GM12878 (cell line): ENCODE results near the gene AP2A2. TPM values are rescaled to one million over a fixed set of nuclear protein-coding genes. Genes with fewer than 3 reads are reported as not detected.

Experiments
- ATAC-seq: fragments of 200-7000 bp; cut with Tn5 transposase; 3 replicates; pipeline ENCODE4 v1.9.1; 2020; ENCODE audit warnings: mild to moderate bottlenecking, moderate library complexity
- BruUV-seq: library from RNA; stranded (reverse); fragments of 400-500 nt; replicated peaks from 2 replicates; lab custom pipeline; 2021; lab: Mats Ljungman, UMichigan
- CTCF ChIA-PET: fragments of 300-600 bp; sonication (Branson Sonifier 250); formaldehyde crosslinking; extraction: SDS; loops from one replicate; lab custom pipeline; 2021; ENCODE audit warnings: inconsistent platforms; lab: Yijun Ruan, JAX
- POLR2A ChIA-PET: fragments of 350-600 bp; formaldehyde crosslinking; extraction: SDS; loops from one replicate; lab custom pipeline; 2021; ENCODE audit warnings: inconsistent platforms; lab: Charles Lee
- RAD21 ChIA-PET: fragments of 300-600 bp; sonication (Branson Sonifier 250); formaldehyde crosslinking; loops from one replicate; lab custom pipeline; 2023; ENCODE audit warnings: antibody characterized with exemption; ENCODE audit not compliant: unreplicated experiment; lab: Charles Lee
- SMC1A ChIA-PET: fragments of 300-600 bp; sonication (Branson Sonifier 250); formaldehyde crosslinking; loops from one replicate; lab custom pipeline; 2023; ENCODE audit not compliant: unreplicated experiment, uncharacterized antibody; lab: Charles Lee
- DNase-seq: peaks from one replicate; pipeline ENCODE4 v3.0.0-alpha.2; 2011; ENCODE audit warnings: low read depth, low spot score
- FAIRE-seq: peaks from 3 replicates; lab custom pipeline; 2011; peaks lifted over from hg19 to GRCh38; lab: Jason Lieb, UNC
- H2AFZ ChIP-seq: 2 replicates; pipeline ENCODE4 v1.6.0; 2011; ENCODE audit warnings: low read depth, low read length, control low read depth; ENCODE audit not compliant: control insufficient read depth
- H3K27ac ChIP-seq: 2 replicates; pipeline ENCODE4 v1.5.1; 2011; ENCODE audit warnings: control low read depth; ENCODE audit not compliant: control insufficient read depth, insufficient read depth
- H3K27me3 ChIP-seq, 2 experiments: replicated peaks in 1 of 2; 2 replicates each; pipeline versions ENCODE4 v1.6.0 to v1.6.1; 2011; ENCODE audit warnings: low read length in 1 of 2; ENCODE audit not compliant: control insufficient read depth in 2 of 2, insufficient read depth in 2 of 2
- H3K36me3 ChIP-seq, 2 experiments: 2 replicates each; pipeline ENCODE4 v1.5.1; 2011; ENCODE audit warnings: low read length in 1 of 2; ENCODE audit not compliant: control insufficient read depth in 2 of 2, insufficient read depth in 2 of 2
- H3K4me1 ChIP-seq: 2 replicates; pipeline ENCODE4 v1.6.1; 2011; ENCODE audit warnings: mild to moderate bottlenecking, low read length, moderate library complexity, mixed read lengths; ENCODE audit not compliant: control insufficient read depth, insufficient read depth
- H3K4me2 ChIP-seq: 2 replicates; pipeline ENCODE4 v1.6.0; 2011; ENCODE audit warnings: control low read depth; ENCODE audit not compliant: control insufficient read depth, insufficient read depth
- H3K4me3 ChIP-seq: fragments of 200-600 bp; sonication (generic); 2 replicates; pipeline ENCODE4 v1.5.1; 2016
- H3K79me2 ChIP-seq: 2 replicates; pipeline ENCODE4 v1.6.0; 2011; ENCODE audit warnings: low read length; ENCODE audit not compliant: control insufficient read depth, insufficient read depth
- H3K9ac ChIP-seq: 2 replicates; pipeline ENCODE4 v1.8.0; 2011; ENCODE audit warnings: low read length, control low read depth, mixed read lengths; ENCODE audit not compliant: control insufficient read depth, insufficient read depth
- H3K9me3 ChIP-seq: replicated peaks from 3 replicates; pipeline ENCODE4 v1.5.1; 2011; ENCODE audit warnings: mild to moderate bottlenecking, low read length; ENCODE audit not compliant: control insufficient read depth, insufficient read depth
- H4K20me1 ChIP-seq: 2 replicates; pipeline ENCODE4 v1.6.0; 2011; ENCODE audit not compliant: control insufficient read depth, insufficient read depth
- ATF7 ChIP-seq: fragments of 450-650 bp; IDR thresholded peaks from 2 replicates; pipeline ENCODE4 v1.6.1; 2016; ENCODE audit warnings: low read depth, mild to moderate bottlenecking
- BACH1 ChIP-seq: fragments of 450-650 bp; IDR thresholded peaks from 2 replicates; pipeline ENCODE4 v1.6.1; 2017; ENCODE audit warnings: mild to moderate bottlenecking, borderline replicate concordance
- BMI1 ChIP-seq: fragments of 450-650 bp; IDR thresholded peaks from 2 replicates; pipeline ENCODE4 v1.6.1; 2016; ENCODE audit warnings: mild to moderate bottlenecking, moderate library complexity, borderline replicate concordance
- CEBPB ChIP-seq, 2 experiments: fragments of 150-350 bp in 1 of 2; IDR thresholded peaks; 2 replicates each; pipeline ENCODE4 v1.6.1; 2012 to 2014; ENCODE audit warnings: low read depth in 2 of 2, low read length in 2 of 2, borderline replicate concordance in 1 of 2, inconsistent platforms in 1 of 2
- ETV6 ChIP-seq, 2 experiments: fragments of 450-650 bp in 1 of 2; IDR thresholded peaks in 1 of 2; conservative IDR thresholded peaks in 1 of 2; 2 replicates each; pipeline ENCODE4 v1.6.1; 2014; ENCODE audit warnings: antibody characterized with exemption in 1 of 2, borderline replicate concordance in 1 of 2, low read depth in 1 of 2, mild to moderate bottlenecking in 1 of 2, moderate library complexity in 1 of 2
- FOXM1 ChIP-seq: IDR thresholded peaks from 2 replicates; pipeline ENCODE4 v1.6.1; 2012; ENCODE audit warnings: low read depth, mild to moderate bottlenecking, inconsistent platforms, low read length, moderate library complexity
- HCFC1 ChIP-seq: fragments of 150-350 bp; IDR thresholded peaks from 2 replicates; pipeline ENCODE4 v1.6.1; 2014; ENCODE audit warnings: low read length
- NR2F1 ChIP-seq: fragments of 450-650 bp; conservative IDR thresholded peaks from 2 replicates; pipeline ENCODE4 v1.6.1; 2017; ENCODE audit warnings: mild to moderate bottlenecking
- PAX8 ChIP-seq: fragments of 450-650 bp; IDR thresholded peaks from 2 replicates; pipeline ENCODE4 v1.6.1; 2017; ENCODE audit warnings: mild to moderate bottlenecking, moderate library complexity
- SMAD5 ChIP-seq: IDR thresholded peaks from 2 replicates; pipeline ENCODE4 v1.6.1; 2016; ENCODE audit warnings: antibody characterized with exemption, low read depth
- SMC3 ChIP-seq: IDR thresholded peaks from 2 replicates; pipeline ENCODE4 v1.6.1; 2011; ENCODE audit warnings: low read length, improper control_type of control experiment, borderline replicate concordance
- SUZ12 ChIP-seq: fragments of 200-600 bp; sonication (generic); IDR thresholded peaks from one replicate; pipeline ENCODE4 v1.6.1; 2018; ENCODE audit warnings: antibody characterized with exemption, mild to moderate bottlenecking; ENCODE audit not compliant: unreplicated experiment
- WGBS: methylation state at CpG from one replicate; pipeline ENCODE4 v1.1.6; 2016; ENCODE audit warnings: low lambda C conversion rate; ENCODE audit not compliant: insufficient replicate concordance, insufficient coverage; ENCODE audit errors: missing lambda C conversion rate; 5-methylcytosine and 5-hydroxymethylcytosine counted together
- in situ Hi-C: fragments of 300-500 bp; cut with MboI; formaldehyde crosslinking; loops from 9 replicates; pipeline ENCODE4 v1.14.3; 2018; ENCODE audit warnings: mixed read lengths
- intact Hi-C: fragments of 100-400 bp; cut with micrococcal nuclease; formaldehyde crosslinking; loops from one replicate; pipeline ENCODE4 v1.14.2; 2022; ENCODE audit not compliant: unreplicated experiment
- polyA plus RNA-seq, 11 experiments: library from polyadenylated mRNA; depleted of rRNA in 4 of 11; unstranded in 6 of 11; stranded (reverse) in 5 of 11; fragments of >200 nt; fragmentation: Nextera tagmentation in 4 of 11; fragmentation: Illumina TruSeq in 1 of 11; extraction: Ambion mirVana in 4 of 11; extraction: Trizol in 1 of 11; gene quantifications; 1 replicate in 1 of 11; 2 replicates in 10 of 11; pipeline versions ENCODE4 v1.2.1 to v1.2.3, GENCODE V29; 2011 to 2016; ENCODE audit warnings: inconsistent platforms in 2 of 11, missing spikeins in 2 of 11, low read depth in 1 of 11
- total RNA-seq, 4 experiments: library from RNA; depleted of rRNA in 3 of 4; stranded (reverse); fragments of >200 nt in 3 of 4; fragmentation: Illumina TruSeq in 1 of 4; extraction: Trizol in 1 of 4; gene quantifications; 2 replicates each; pipeline versions ENCODE4 v1.2.1 to v1.2.3, GENCODE V29; 2013 to 2021
- TF ChIP-seq, protein P1 (sequence below): IDR thresholded peaks from 2 replicates; pipeline ENCODE4 v1.6.1; 2011; ENCODE audit warnings: borderline replicate concordance, low read depth, mild to moderate bottlenecking, moderate library complexity, mixed read lengths, low read length; ENCODE audit not compliant: insufficient read depth; ENCODE audit errors: extremely low read length
- TF ChIP-seq, protein P2 (sequence below): fragments of 450-650 bp; formaldehyde crosslinking; IDR thresholded peaks from 2 replicates; pipeline ENCODE4 v1.5.0; 2022; ENCODE audit warnings: mild to moderate bottlenecking, missing genetic modification characterization

AP2A2 gene
- total and polyA plus RNA-seq, 10 of the 15 experiments (the other 5 are each of a cell fraction or from before 2014, with no cell fraction given) = 0.58 to 48.8 (median 18.2) TPM

DNA sequence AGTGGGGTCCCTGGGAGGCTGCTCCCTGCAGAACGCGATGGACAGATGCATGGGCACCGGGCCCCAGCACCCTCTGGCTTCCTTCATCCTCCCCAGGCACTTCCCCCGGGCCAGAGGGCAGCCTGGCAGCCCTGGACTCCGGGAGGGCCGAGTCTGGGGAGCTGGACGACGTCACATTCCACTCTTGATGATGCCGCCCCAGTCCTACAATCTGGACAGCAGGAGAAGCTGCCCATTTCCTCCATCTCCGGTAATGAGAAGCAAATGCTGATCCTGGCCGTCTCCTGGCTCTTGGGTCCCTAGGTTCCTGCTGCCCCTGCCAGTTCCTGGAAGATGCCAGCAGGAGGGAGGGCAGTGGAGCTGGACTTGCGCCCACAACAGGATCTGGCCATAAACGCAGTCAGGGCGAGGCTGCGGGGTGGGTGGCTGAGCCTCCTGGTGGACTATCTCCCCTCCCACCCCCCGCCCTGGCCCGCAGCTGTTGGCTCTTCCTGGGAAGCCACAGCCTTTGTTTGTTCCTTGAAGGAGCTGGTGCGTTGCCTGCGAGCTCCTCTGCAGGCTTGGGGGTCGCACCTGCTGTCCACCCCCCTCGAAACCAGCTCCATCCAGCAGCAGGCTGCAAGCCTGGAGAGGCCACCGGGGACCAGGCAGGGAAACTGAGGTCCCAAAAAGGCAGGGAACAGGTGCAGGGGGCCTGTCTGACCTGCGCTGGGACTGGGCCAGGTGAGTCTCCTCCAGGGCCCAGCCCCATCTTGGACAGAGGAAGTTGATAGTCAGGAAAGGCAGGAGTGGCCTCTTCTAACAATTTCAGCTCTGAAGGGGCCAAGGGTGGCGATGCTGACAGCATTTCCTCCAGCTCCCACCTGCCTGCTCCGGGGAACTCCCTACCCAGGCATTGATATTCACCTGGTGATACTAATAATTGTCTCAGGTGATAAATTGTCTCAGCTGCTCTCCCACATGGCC is 128.8 kb downstream of the AP2A2 start (continued):
- no peak for TF ChIP-seq ETV6 (conservative IDR thresholded peaks at IDR 0.05 in 1 of 2, IDR thresholded peaks at IDR 0.05 in 1 of 2; ENCODE audit: borderline replicate concordance in 1 of 2, low read depth in 1 of 2)

DNA sequence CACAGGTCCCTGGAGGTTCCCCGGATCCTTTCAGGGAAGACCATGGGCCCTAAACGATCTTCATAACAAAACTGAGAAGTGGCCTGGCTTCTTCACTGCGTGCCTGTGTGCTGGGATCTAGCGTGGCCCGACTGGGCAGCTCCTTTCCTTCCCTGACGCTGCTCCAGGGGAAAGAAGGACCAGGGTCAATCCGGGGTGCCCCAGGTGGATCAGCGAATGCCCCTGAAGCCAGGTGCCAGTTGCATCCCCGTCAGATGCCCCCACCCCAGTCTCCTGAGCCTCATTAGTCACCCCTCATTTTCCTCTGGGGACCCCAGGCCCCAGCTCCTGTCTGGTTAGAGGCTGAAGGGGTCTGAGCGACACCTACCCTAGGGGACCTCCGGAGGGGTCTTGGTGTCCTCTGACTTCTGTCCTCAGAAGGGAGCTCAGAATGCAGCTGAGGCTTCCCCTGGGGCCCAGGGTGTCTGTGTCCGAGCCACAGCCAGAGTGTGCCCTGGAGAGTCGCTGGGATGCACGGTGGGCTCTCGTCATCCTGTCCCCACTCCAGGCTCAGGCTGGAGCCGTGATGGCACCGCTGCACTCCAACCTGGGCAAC is 129.5 kb downstream of the AP2A2 start:
- 32% methylated on average over 17 of the region's 17 CpGs for WGBS
- RAD21 ChIA-PET = interaction anchor here (0.7 kb wide), 1 partner anchor 211 kb away, joined by 3 read pairs; no protein-coding TSS in a partner anchor
- POLR2A ChIA-PET = no interaction called here
- Histone ChIP-seq H3K36me3 (no peaks in the 10 kb centered on the region), H3K27ac (no peak overlapping the region), H3K9ac (no peak overlapping the region), H4K20me1 (no peaks in the 10 kb centered on the region), H3K27me3 (no peaks in the 10 kb centered on the region), H3K79me2 (no peaks in the 10 kb centered on the region), H2AFZ (no peak overlapping the region), H3K4me2 (no peak overlapping the region), H3K9me3 (no peaks in the 10 kb centered on the region), H3K4me1 (no peaks in the 10 kb centered on the region), H3K4me3 (no peak overlapping the region)
- CTCF ChIA-PET = interaction anchor here (1.0 kb wide), 1 partner anchor 208 kb away, joined by 3 read pairs; no protein-coding TSS in a partner anchor
- in situ Hi-C loops (loop anchor here (10.0 kb wide), 1 partner anchor 210 kb away; the partner anchor contains the start of genes POLR2L and TSPAN4), intact Hi-C loops (no loop called here)
- BruUV-seq = no TSS peak
- DNase-seq = no peak
- ATAC-seq = no peak
- no peak for FAIRE-seq
- TF ChIP-seq HCFC1 (no peak), ATF7 (no peak), BACH1 (no peak), SUZ12 (no peak), FOXM1 (no peak), PAX8 (no peak), NR2F1 (no peak), BMI1 (no peak), CEBPB (IDR thresholded peaks at IDR 0.05; ENCODE audit: borderline replicate concordance in 1 of 2, low read depth in 2 of 2, low read length in 2 of 2) (no peak), SMC3 (no peak), SMAD5 (no peak)
- TF ChIP-seq, protein P1, sequence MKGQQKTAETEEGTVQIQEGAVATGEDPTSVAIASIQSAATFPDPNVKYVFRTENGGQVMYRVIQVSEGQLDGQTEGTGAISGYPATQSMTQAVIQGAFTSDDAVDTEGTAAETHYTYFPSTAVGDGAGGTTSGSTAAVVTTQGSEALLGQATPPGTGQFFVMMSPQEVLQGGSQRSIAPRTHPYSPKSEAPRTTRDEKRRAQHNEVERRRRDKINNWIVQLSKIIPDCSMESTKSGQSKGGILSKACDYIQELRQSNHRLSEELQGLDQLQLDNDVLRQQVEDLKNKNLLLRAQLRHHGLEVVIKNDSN = no peak
- TF ChIP-seq, protein P2, sequence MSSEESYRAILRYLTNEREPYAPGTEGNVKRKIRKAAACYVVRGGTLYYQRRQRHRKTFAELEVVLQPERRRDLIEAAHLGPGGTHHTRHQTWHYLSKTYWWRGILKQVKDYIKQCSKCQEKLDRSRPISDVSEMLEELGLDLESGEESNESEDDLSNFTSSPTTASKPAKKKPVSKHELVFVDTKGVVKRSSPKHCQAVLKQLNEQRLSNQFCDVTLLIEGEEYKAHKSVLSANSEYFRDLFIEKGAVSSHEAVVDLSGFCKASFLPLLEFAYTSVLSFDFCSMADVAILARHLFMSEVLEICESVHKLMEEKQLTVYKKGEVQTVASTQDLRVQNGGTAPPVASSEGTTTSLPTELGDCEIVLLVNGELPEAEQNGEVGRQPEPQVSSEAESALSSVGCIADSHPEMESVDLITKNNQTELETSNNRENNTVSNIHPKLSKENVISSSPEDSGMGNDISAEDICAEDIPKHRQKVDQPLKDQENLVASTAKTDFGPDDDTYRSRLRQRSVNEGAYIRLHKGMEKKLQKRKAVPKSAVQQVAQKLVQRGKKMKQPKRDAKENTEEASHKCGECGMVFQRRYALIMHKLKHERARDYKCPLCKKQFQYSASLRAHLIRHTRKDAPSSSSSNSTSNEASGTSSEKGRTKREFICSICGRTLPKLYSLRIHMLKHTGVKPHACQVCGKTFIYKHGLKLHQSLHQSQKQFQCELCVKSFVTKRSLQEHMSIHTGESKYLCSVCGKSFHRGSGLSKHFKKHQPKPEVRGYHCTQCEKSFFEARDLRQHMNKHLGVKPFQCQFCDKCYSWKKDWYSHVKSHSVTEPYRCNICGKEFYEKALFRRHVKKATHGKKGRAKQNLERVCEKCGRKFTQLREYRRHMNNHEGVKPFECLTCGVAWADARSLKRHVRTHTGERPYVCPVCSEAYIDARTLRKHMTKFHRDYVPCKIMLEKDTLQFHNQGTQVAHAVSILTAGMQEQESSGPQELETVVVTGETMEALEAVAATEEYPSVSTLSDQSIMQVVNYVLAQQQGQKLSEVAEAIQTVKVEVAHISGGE (CRISPR knock-in tag) = no peak
- SMC1A ChIA-PET = no interaction called here
